ENCODE data around the gene TIMM17B. TPM values are rescaled to one million over a fixed set of nuclear protein-coding genes. Genes with fewer than 3 reads are reported as not detected.

Gene TIMM17B
- total RNA-seq, 1 donor from 2014 or later, result 32.7 TPM

GRCh38 chrX:48919360-48919841 is 21.8 kb upstream of the TIMM17B start:
- no peak for DNase-seq (ENCODE audit: extremely low read depth, low read depth, low spot score)

GRCh38 chrX:48918643-48919340 is 21.2 kb upstream of the TIMM17B start, which contains the start of gene PIM2:
Gene PIM2 (minus strand): TSS chrX:48919024. CDS start chrX:48918834, 190 bp downstream.
- no peak for DNase-seq (ENCODE audit: extremely low read depth, low read depth, low spot score)

GRCh38 chrX:48918301-48918642 is 20.7 kb upstream of the TIMM17B start:
- no peak for DNase-seq (ENCODE audit: extremely low read depth, low read depth, low spot score)

- DNase-seq (ENCODE audit: extremely low read depth, low read depth, low spot score), result peak; percentile 58
Observed at GRCh38 chrX:48917139-48918001, 19.8 kb upstream of the TIMM17B start.

GRCh38 chrX:48914593-48915493 is 17.3 kb upstream of the TIMM17B start:
- DNase-seq (ENCODE audit: extremely low read depth, low read depth, low spot score), result no peak

GRCh38 chrX:48913605-48914366 is 16.2 kb upstream of the TIMM17B start:
- no peak for DNase-seq (ENCODE audit: extremely low read depth, low read depth, low spot score)

- DNase-seq (ENCODE audit: extremely low read depth, low read depth, low spot score), result no peak
Observed at GRCh38 chrX:48911412-48912182, 14.0 kb upstream of the TIMM17B start, which contains the start of gene SLC35A2. Gene SLC35A2 (minus strand): TSS chrX:48911646. CDS start chrX:48911636, 10 bp downstream.

GRCh38 chrX:48910926-48911411 is 13.4 kb upstream of the TIMM17B start:
- no peak for DNase-seq (ENCODE audit: extremely low read depth, low read depth, low spot score)

- no peak for DNase-seq (ENCODE audit: extremely low read depth, low read depth, low spot score)
Observed at GRCh38 chrX:48909703-48910294, 12.2 kb upstream of the TIMM17B start.

GRCh38 chrX:48908600-48908999 is 11.0 kb upstream of the TIMM17B start:
- DNase-seq (ENCODE audit: extremely low read depth, low read depth, low spot score), result no peak

- DNase-seq (ENCODE audit: extremely low read depth, low read depth, low spot score), result no peak
Observed at GRCh38 chrX:48905090-48905790, 7.7 kb upstream of the TIMM17B start.

- DNase-seq (ENCODE audit: extremely low read depth, low read depth, low spot score), result no peak
Observed at GRCh38 chrX:48904626-48905025, 7.1 kb upstream of the TIMM17B start.

GRCh38 chrX:48904180-48904579 is 6.6 kb upstream of the TIMM17B start:
- DNase-seq (ENCODE audit: extremely low read depth, low read depth, low spot score), result no peak

- no peak for DNase-seq (ENCODE audit: extremely low read depth, low read depth, low spot score)
Observed at GRCh38 chrX:48903290-48903689, 5.7 kb upstream of the TIMM17B start.

GRCh38 chrX:48902776-48903175 is 5.2 kb upstream of the TIMM17B start:
- DNase-seq (ENCODE audit: extremely low read depth, low read depth, low spot score), result no peak

GRCh38 chrX:48902135-48902534 is 4.6 kb upstream of the TIMM17B start:
- DNase-seq (ENCODE audit: extremely low read depth, low read depth, low spot score), result no peak

GRCh38 chrX:48901069-48901468 is 3.5 kb upstream of the TIMM17B start:
- no peak for DNase-seq (ENCODE audit: extremely low read depth, low read depth, low spot score)

GRCh38 chrX:48899078-48899410 is 1.5 kb upstream of the TIMM17B start:
- no peak for DNase-seq (ENCODE audit: extremely low read depth, low read depth, low spot score)
